ENCODE measurements around the gene FPR3.

Gene FPR3

GRCh38 chr19:51754770-51755169 lies 40.2 kb upstream of the FPR3 start:
- no peak overlapping the region for H2AFZ ChIP-seq (ENCODE audit: low read depth, low read length, severe bottlenecking)
- no peaks in the 10 kb centered on the region for H3K79me2 ChIP-seq (ENCODE audit: insufficient read depth, low read length)
- H3K27ac ChIP-seq (ENCODE audit: low read depth, low read length) = no peak overlapping the region
- no peaks in the 10 kb centered on the region for H4K20me1 ChIP-seq (ENCODE audit: low read depth, low read length)
- no peak overlapping the region for H3K4me3 ChIP-seq (ENCODE audit: insufficient read depth, low read length, poor library complexity, severe bottlenecking)
- H3F3A ChIP-seq (ENCODE audit: insufficient read depth) = no peaks in the 10 kb centered on the region
- no peak overlapping the region for H3K4me2 ChIP-seq (ENCODE audit: low read depth, low read length, poor library complexity, severe bottlenecking)
- H3K27me3 ChIP-seq (ENCODE audit: low read length) = no peaks in the 10 kb centered on the region
- TF ChIP-seq CTCF (IDR thresholded peaks at IDR 0.05; ENCODE audit: insufficient read depth, low read length, poor library complexity, severe bottlenecking) (no peak), EZH2phosphoT487 (conservative IDR thresholded peaks at IDR 0.05; ENCODE audit: low read length) (no peak)
- no peaks in the 10 kb centered on the region for H3K36me3 ChIP-seq (ENCODE audit: low read length)
- no peaks in the 10 kb centered on the region for H3K9me3 ChIP-seq (ENCODE audit: insufficient read depth, low read length)
- no peak overlapping the region for H3K9ac ChIP-seq (ENCODE audit: low read length)
- H3K9me2 ChIP-seq (replicated peaks; ENCODE audit: insufficient read depth, low read length) = no peaks in the 10 kb centered on the region

GRCh38 chr19:51755571-51755970 lies 39.4 kb upstream of the FPR3 start:
- Histone ChIP-seq H3K4me2 (ENCODE audit: low read depth, low read length, poor library complexity, severe bottlenecking) (no peak overlapping the region), H3K36me3 (ENCODE audit: low read length) (no peaks in the 10 kb centered on the region), H3K9me2 (replicated peaks; ENCODE audit: insufficient read depth, low read length) (no peaks in the 10 kb centered on the region), H2AFZ (ENCODE audit: low read depth, low read length, severe bottlenecking) (no peak overlapping the region), H3K27me3 (ENCODE audit: low read length) (no peaks in the 10 kb centered on the region), H4K20me1 (ENCODE audit: low read depth, low read length) (no peaks in the 10 kb centered on the region), H3K9me3 (ENCODE audit: insufficient read depth, low read length) (no peaks in the 10 kb centered on the region), H3K27ac (ENCODE audit: low read depth, low read length) (no peak overlapping the region), H3K79me2 (ENCODE audit: insufficient read depth, low read length) (no peaks in the 10 kb centered on the region), H3K9ac (ENCODE audit: low read length) (no peak overlapping the region), H3F3A (ENCODE audit: insufficient read depth) (no peaks in the 10 kb centered on the region), H3K4me3 (ENCODE audit: insufficient read depth, low read length, poor library complexity, severe bottlenecking) (no peak overlapping the region)
- TF ChIP-seq EZH2phosphoT487 (conservative IDR thresholded peaks at IDR 0.05; ENCODE audit: low read length) (no peak), CTCF (IDR thresholded peaks at IDR 0.05; ENCODE audit: insufficient read depth, low read length, poor library complexity, severe bottlenecking) (no peak)

GRCh38 chr19:51760697-51761356 lies 34.1 kb upstream of the FPR3 start, which contains the start of gene FPR2:
Gene FPR2, plus strand, starts transcription at chr19:51761180. Its CDS starts 7,479 bp downstream, at chr19:51768659.
- Histone ChIP-seq H3K36me3 (ENCODE audit: low read length) (no peaks in the 10 kb centered on the region), H3K79me2 (ENCODE audit: insufficient read depth, low read length) (no peaks in the 10 kb centered on the region), H3F3A (ENCODE audit: insufficient read depth) (no peaks in the 10 kb centered on the region), H3K27ac (ENCODE audit: low read depth, low read length) (no peak within 1 kb of the TSS), H3K9ac (ENCODE audit: low read length) (no peak within 1 kb of the TSS), H4K20me1 (ENCODE audit: low read depth, low read length) (no peaks in the 10 kb centered on the region), H3K9me3 (ENCODE audit: insufficient read depth, low read length) (no peaks in the 10 kb centered on the region), H3K4me2 (ENCODE audit: low read depth, low read length, poor library complexity, severe bottlenecking) (no peak within 1 kb of the TSS), H2AFZ (ENCODE audit: low read depth, low read length, severe bottlenecking) (no peak within 1 kb of the TSS), H3K4me3 (ENCODE audit: insufficient read depth, low read length, poor library complexity, severe bottlenecking) (no peak within 1 kb of the TSS), H3K9me2 (replicated peaks; ENCODE audit: insufficient read depth, low read length) (no peaks in the 10 kb centered on the region), H3K27me3 (ENCODE audit: low read length) (no peaks in the 10 kb centered on the region)
- TF ChIP-seq EZH2phosphoT487 (conservative IDR thresholded peaks at IDR 0.05; ENCODE audit: low read length) = no peak
- no peak for TF ChIP-seq CTCF (IDR thresholded peaks at IDR 0.05; ENCODE audit: insufficient read depth, low read length, poor library complexity, severe bottlenecking)
